ENCODE data around the gene PATL2. TPM values are rescaled to one million over a fixed set of nuclear protein-coding genes. Genes with fewer than 3 reads are reported as not detected.
A peak's percentile ranks its signal among the peaks of the same experiment; 100 is the strongest.
"Not testable (repeated sequence)": the region's sequence is repeated elsewhere in the genome, so short reads cannot be mapped to it uniquely, and the experiment has no call there.

Gene PATL2
- total RNA-seq, 1 experiment from 2014 or later, result not detected

GRCh38 chr15:44706946-44707636 is 4.0 kb downstream of the PATL2 start:
- H3K27me3 ChIP-seq, result no peaks in the 10 kb centered on the region
- H3K36me3 ChIP-seq, result peaks cover 1% of the 10 kb centered on the region
- DNase-seq, result no peak
- H3K4me3 ChIP-seq, result no peak overlapping the region
- peaks cover 4% of the 10 kb centered on the region for H3K9me3 ChIP-seq

GRCh38 chr15:44706401-44706800 is 4.7 kb downstream of the PATL2 start:
- H3K4me3 ChIP-seq, result no peak overlapping the region
- H3K27me3 ChIP-seq, result no peaks in the 10 kb centered on the region
- H3K9me3 ChIP-seq, result peaks cover 8% of the 10 kb centered on the region
- H3K36me3 ChIP-seq, result no peaks in the 10 kb centered on the region
- no peak for DNase-seq

- Histone ChIP-seq H3K4me3 (no peak overlapping the region), H3K27me3 (no peaks in the 10 kb centered on the region), H3K36me3 (no peaks in the 10 kb centered on the region), H3K9me3 (peaks cover 8% of the 10 kb centered on the region)
- no peak for DNase-seq
Observed at GRCh38 chr15:44705986-44706385, 5.1 kb downstream of the PATL2 start.

- H3K36me3 ChIP-seq, H3K4me3 ChIP-seq, H3K27me3 ChIP-seq, DNase-seq: not testable (repeated sequence)
- H3K9me3 ChIP-seq, result peaks cover 12% of the 10 kb centered on the region
Observed at GRCh38 chr15:44700676-44701075, 10.4 kb downstream of the PATL2 start.

GRCh38 chr15:44698641-44699040 is 12.5 kb downstream of the PATL2 start:
- Histone ChIP-seq H3K9me3 (peaks cover 7% of the 10 kb centered on the region), H3K4me3 (no peak overlapping the region), H3K27me3 (peaks cover 3% of the 10 kb centered on the region; the same call in 1 of the 2 replicates), H3K36me3 (no peaks in the 10 kb centered on the region)
- no peak for DNase-seq

- peaks cover 3% of the 10 kb centered on the region; the same call in 1 of the 2 replicates for H3K27me3 ChIP-seq
- H3K9me3 ChIP-seq, result peaks cover 7% of the 10 kb centered on the region
- no peaks in the 10 kb centered on the region for H3K36me3 ChIP-seq
- no peak overlapping the region for H3K4me3 ChIP-seq
- no peak for DNase-seq
Observed at GRCh38 chr15:44697014-44697413, 14.1 kb downstream of the PATL2 start.

GRCh38 chr15:44695294-44695693 is 15.8 kb downstream of the PATL2 start:
- peaks cover 3% of the 10 kb centered on the region; the same call in 1 of the 2 replicates for H3K27me3 ChIP-seq
- H3K4me3 ChIP-seq, result no peak overlapping the region
- no peaks in the 10 kb centered on the region; the same call in 1 of the 2 replicates for H3K9me3 ChIP-seq
- no peak for DNase-seq
- H3K36me3 ChIP-seq, result no peaks in the 10 kb centered on the region

GRCh38 chr15:44694416-44694815 is 16.7 kb downstream of the PATL2 start:
- Histone ChIP-seq H3K4me3 (no peak overlapping the region), H3K27me3 (peaks cover 3% of the 10 kb centered on the region; the same call in 1 of the 2 replicates), H3K36me3 (no peaks in the 10 kb centered on the region), H3K9me3 (no peaks in the 10 kb centered on the region)
- no peak for DNase-seq

- no peaks in the 10 kb centered on the region for H3K9me3 ChIP-seq
- no peak for DNase-seq
- no peaks in the 10 kb centered on the region; the same call in 1 of the 2 replicates for H3K27me3 ChIP-seq
- no peaks in the 10 kb centered on the region for H3K36me3 ChIP-seq
- H3K4me3 ChIP-seq, result no peak overlapping the region
Observed at GRCh38 chr15:44692659-44693058, 18.5 kb downstream of the PATL2 start.

GRCh38 chr15:44690245-44690644 is 20.9 kb downstream of the PATL2 start:
- H3K36me3 ChIP-seq, H3K9me3 ChIP-seq, H3K4me3 ChIP-seq, DNase-seq, H3K27me3 ChIP-seq: not testable (repeated sequence)

- H3K4me3 ChIP-seq, H3K36me3 ChIP-seq, H3K27me3 ChIP-seq, H3K9me3 ChIP-seq, DNase-seq: not testable (repeated sequence)
Observed at GRCh38 chr15:44689318-44689717, 21.8 kb downstream of the PATL2 start.

- not testable (repeated sequence) for H3K4me3 ChIP-seq, H3K27me3 ChIP-seq, H3K9me3 ChIP-seq, H3K36me3 ChIP-seq
- peak; percentile 38 for DNase-seq
Observed at GRCh38 chr15:44682809-44683682, 28.1 kb downstream of the PATL2 start.

GRCh38 chr15:44682211-44682610 is 28.9 kb downstream of the PATL2 start:
- no peaks in the 10 kb centered on the region for H3K9me3 ChIP-seq
- no peaks in the 10 kb centered on the region for H3K36me3 ChIP-seq
- H3K27me3 ChIP-seq, result peaks cover 2% of the 10 kb centered on the region; the same call in 1 of the 2 replicates
- H3K4me3 ChIP-seq, result no peak overlapping the region
- no peak for DNase-seq

GRCh38 chr15:44676676-44677075 is 34.4 kb downstream of the PATL2 start:
- H3K9me3 ChIP-seq, result no peaks in the 10 kb centered on the region
- no peak for DNase-seq
- H3K4me3 ChIP-seq, result no peak overlapping the region
- no peaks in the 10 kb centered on the region for H3K36me3 ChIP-seq
- H3K27me3 ChIP-seq, result no peaks in the 10 kb centered on the region

- Histone ChIP-seq H3K4me3 (no peak overlapping the region), H3K9me3 (no peaks in the 10 kb centered on the region), H3K27me3 (no peaks in the 10 kb centered on the region), H3K36me3 (no peaks in the 10 kb centered on the region)
- no peak for DNase-seq
Observed at GRCh38 chr15:44675911-44676310, 35.2 kb downstream of the PATL2 start.

GRCh38 chr15:44673639-44674038 is 37.5 kb downstream of the PATL2 start:
- no peaks in the 10 kb centered on the region for H3K36me3 ChIP-seq
- H3K9me3 ChIP-seq, result no peaks in the 10 kb centered on the region
- H3K4me3 ChIP-seq, result no peak overlapping the region
- no peak for DNase-seq
- no peaks in the 10 kb centered on the region for H3K27me3 ChIP-seq

- no peaks in the 10 kb centered on the region for H3K36me3 ChIP-seq
- no peak for DNase-seq
- no peaks in the 10 kb centered on the region for H3K9me3 ChIP-seq
- H3K27me3 ChIP-seq, result no peaks in the 10 kb centered on the region
- no peak overlapping the region for H3K4me3 ChIP-seq
Observed at GRCh38 chr15:44670087-44670950, 40.8 kb downstream of the PATL2 start.

Measured in MG63 (cell line).